HCT116 (cell line): Measurements from ENCODE around the gene MEIKIN. TPM values are rescaled to one million over a fixed set of nuclear protein-coding genes. Genes with fewer than 3 reads are reported as not detected.

Source experiments
- ATAC-seq: fragments of 200-7000 bp; cut with Tn5 transposase; 2 replicates; pipeline ENCODE4 v1.9.1; 2020; ENCODE audit warnings: mild to moderate bottlenecking, moderate library complexity
- BruUV-seq: library from RNA; stranded (reverse); fragments of 400-500 nt; replicated peaks from 2 replicates; lab custom pipeline; 2021; lab: Mats Ljungman, UMichigan
- CTCF ChIA-PET: fragments of 300-600 bp; sonication (Branson Sonifier 250); formaldehyde crosslinking; loops from one replicate; lab custom pipeline; 2021; ENCODE audit warnings: antibody characterized with exemption; lab: Charles Lee
- POLR2A ChIA-PET: fragments of 300-600, 350-600 bp; sonication (Branson Sonifier 250); formaldehyde crosslinking; loops from one replicate; lab custom pipeline; 2021; ENCODE audit warnings: antibody characterized with exemption; lab: Charles Lee
- RAD21 ChIA-PET, 2 experiments: fragments of 300-600 bp; sonication (Branson Sonifier 250); formaldehyde crosslinking; loops; one replicate each; lab custom pipeline; 2023; ENCODE audit warnings: low total read pairs in 2 of 2; ENCODE audit not compliant: uncharacterized antibody in 2 of 2, unreplicated experiment in 2 of 2, low non-redundant PET in 1 of 2; lab: Charles Lee
- DNase-seq: peaks from one replicate; pipeline ENCODE4 v3.0.0-alpha.2; 2010; ENCODE audit warnings: low read depth, low spot score
- H2AFZ ChIP-seq: fragments of 200-600 bp; shearing (Covaris generic), sonication (generic); 2 replicates; pipeline ENCODE4 v1.6.1; 2017; ENCODE audit warnings: low read depth, mixed run types, mixed read lengths, antibody characterized with exemption, low read length; ENCODE audit not compliant: poor library complexity, severe bottlenecking
- H3K27ac ChIP-seq: 2 replicates; pipeline ENCODE4 v1.5.1; 2012; ENCODE audit warnings: low read depth, low read length
- H3K27me3 ChIP-seq: fragments of 200-600 bp; sonication (generic); 2 replicates; pipeline ENCODE4 v1.6.1; 2016; ENCODE audit warnings: mixed run types, low read length, mixed read lengths; ENCODE audit not compliant: insufficient read depth
- H3K36me3 ChIP-seq, 2 experiments: fragments of 200-500 bp in 1 of 2; fragments of 200-600 bp in 1 of 2; sonication (Bioruptor generic) in 1 of 2; sonication (generic) in 1 of 2; 2 replicates each; pipeline versions ENCODE4 v1.5.1 to v1.6.1; 2014 to 2016; ENCODE audit warnings: low read length in 2 of 2, inconsistent platforms in 1 of 2, mixed read lengths in 1 of 2, mixed run types in 1 of 2; ENCODE audit not compliant: insufficient read depth in 2 of 2, control insufficient read depth in 1 of 2
- H3K4me1 ChIP-seq, 2 experiments: fragments of 200-600 bp in 1 of 2; sonication (generic) in 1 of 2; 2 replicates each; pipeline versions ENCODE4 v1.5.1 to v1.6.1; 2012 to 2017; ENCODE audit warnings: low read length in 2 of 2, inconsistent platforms in 1 of 2, mild to moderate bottlenecking in 1 of 2, mixed read lengths in 1 of 2, mixed run types in 1 of 2, moderate library complexity in 1 of 2; ENCODE audit not compliant: insufficient read depth in 2 of 2, control insufficient read depth in 1 of 2
- H3K4me2 ChIP-seq: fragments of 200-600 bp; sonication (generic); 2 replicates; pipeline ENCODE4 v1.6.1; 2017; ENCODE audit warnings: mixed run types, low read length, mixed read lengths
- H3K4me3 ChIP-seq, 2 experiments: fragments of 200-600 bp in 1 of 2; sonication (generic) in 1 of 2; replicated peaks in 1 of 2; 2 replicates each; pipeline ENCODE4 v1.5.1; 2011 to 2016; ENCODE audit warnings: low read length in 2 of 2, control low read depth in 1 of 2, low read depth in 1 of 2, mild to moderate bottlenecking in 1 of 2, mixed read lengths in 1 of 2, mixed run types in 1 of 2
- H3K79me2 ChIP-seq: fragments of 200-600 bp; sonication (generic); 2 replicates; pipeline ENCODE4 v1.6.1; 2017; ENCODE audit warnings: mild to moderate bottlenecking, mixed run types, low read length, moderate library complexity, mixed read lengths; ENCODE audit not compliant: insufficient read depth
- H3K9ac ChIP-seq: fragments of 200-600 bp; sonication (generic); 2 replicates; pipeline ENCODE4 v1.6.1; 2016; ENCODE audit warnings: low read length, mixed read lengths
- H3K9me2 ChIP-seq: fragments of 200-600 bp; sonication (generic), shearing (Covaris generic); 2 replicates; pipeline ENCODE4 v1.6.1; 2017; ENCODE audit warnings: mixed run types, mild to moderate bottlenecking, moderate library complexity; ENCODE audit not compliant: insufficient read depth
- H3K9me3 ChIP-seq, 2 experiments: fragments of 200-500 bp in 1 of 2; fragments of 200-600 bp in 1 of 2; sonication (Bioruptor generic) in 1 of 2; sonication (generic) in 1 of 2; 2 replicates each; pipeline ENCODE4 v1.6.1; 2014 to 2017; ENCODE audit warnings: low read length in 2 of 2, mixed read lengths in 2 of 2, inconsistent platforms in 1 of 2, low read depth in 1 of 2, mild to moderate bottlenecking in 1 of 2, mixed run types in 1 of 2, moderate library complexity in 1 of 2; ENCODE audit not compliant: control insufficient read depth in 1 of 2, insufficient read depth in 1 of 2
- H4K20me1 ChIP-seq: fragments of 200-600 bp; sonication (generic), shearing (Covaris generic); 2 replicates; pipeline ENCODE4 v1.6.1; 2017; ENCODE audit warnings: mixed run types, mild to moderate bottlenecking, moderate library complexity; ENCODE audit not compliant: insufficient read depth
- CBX3 ChIP-seq: IDR thresholded peaks from 2 replicates; pipeline ENCODE4 v1.6.1; 2012; ENCODE audit warnings: low read depth
- ELF1 ChIP-seq: IDR thresholded peaks from 2 replicates; pipeline ENCODE4 v1.6.1; 2012; ENCODE audit warnings: low read depth, borderline replicate concordance
- EZH2phosphoT487 ChIP-seq: fragments of 200-600 bp; IDR thresholded peaks from 2 replicates; pipeline ENCODE4 v1.6.1; 2018; ENCODE audit warnings: antibody characterized with exemption, borderline replicate concordance
- FOSL1 ChIP-seq: IDR thresholded peaks from 2 replicates; pipeline ENCODE4 v1.6.1; 2012; ENCODE audit warnings: low read depth
- JUND ChIP-seq: IDR thresholded peaks from 2 replicates; pipeline ENCODE4 v1.6.1; 2012
- POLR2AphosphoS5 ChIP-seq: IDR thresholded peaks from 2 replicates; pipeline ENCODE4 v1.6.1; 2011; ENCODE audit warnings: mild to moderate bottlenecking, low read depth, low read length, moderate library complexity
- RAD21 ChIP-seq: IDR thresholded peaks from 2 replicates; pipeline ENCODE4 v1.6.1; 2012; ENCODE audit warnings: low read depth, mild to moderate bottlenecking
- SP1 ChIP-seq: IDR thresholded peaks from 2 replicates; pipeline ENCODE4 v1.6.1; 2012; ENCODE audit warnings: low read depth
- TCF7L2 ChIP-seq: IDR thresholded peaks from 2 replicates; pipeline ENCODE4 v1.7.0; 2011; ENCODE audit warnings: borderline replicate concordance, inconsistent platforms; ENCODE audit not compliant: insufficient read depth, insufficient read length; ENCODE audit errors: extremely low read depth
- ZFX ChIP-seq: fragments of 450-650 bp; IDR thresholded peaks from 2 replicates; pipeline ENCODE4 v1.6.1; 2017
- ZNF274 ChIP-seq: fragments of 200-500 bp; sonication (Bioruptor generic); IDR thresholded peaks from 2 replicates; pipeline ENCODE4 v1.6.1; 2014; ENCODE audit warnings: mild to moderate bottlenecking, low read depth, low read length, inconsistent platforms
- intact Hi-C: fragments of 100-400 bp; cut with micrococcal nuclease; formaldehyde crosslinking; loops from 2 replicates; pipeline ENCODE4 v1.10.0; 2022
- total RNA-seq: library from RNA; stranded (reverse); gene quantifications from one replicate; pipeline ENCODE4 v1.2.1, GENCODE V29; 2021; ENCODE audit not compliant: unreplicated experiment
- TF ChIP-seq, protein P1 (sequence below): IDR thresholded peaks from 2 replicates; pipeline ENCODE4 v1.6.1; 2012; ENCODE audit warnings: low read depth
- TF ChIP-seq, protein P2 (sequence below): IDR thresholded peaks from 2 replicates; pipeline ENCODE4 v1.6.1; 2012
- TF ChIP-seq, protein P3 (sequence below): IDR thresholded peaks from 2 replicates; pipeline ENCODE4 v1.6.1; 2011; ENCODE audit warnings: mild to moderate bottlenecking, low read length, moderate library complexity; ENCODE audit not compliant: insufficient replicate concordance; ENCODE audit errors: extremely low read depth
- TF ChIP-seq, protein P4 (sequence below): IDR thresholded peaks from 2 replicates; pipeline ENCODE4 v1.6.1; 2012

The MEIKIN gene
- total RNA-seq, 1 experiment from 2014 or later, result not detected

DNA sequence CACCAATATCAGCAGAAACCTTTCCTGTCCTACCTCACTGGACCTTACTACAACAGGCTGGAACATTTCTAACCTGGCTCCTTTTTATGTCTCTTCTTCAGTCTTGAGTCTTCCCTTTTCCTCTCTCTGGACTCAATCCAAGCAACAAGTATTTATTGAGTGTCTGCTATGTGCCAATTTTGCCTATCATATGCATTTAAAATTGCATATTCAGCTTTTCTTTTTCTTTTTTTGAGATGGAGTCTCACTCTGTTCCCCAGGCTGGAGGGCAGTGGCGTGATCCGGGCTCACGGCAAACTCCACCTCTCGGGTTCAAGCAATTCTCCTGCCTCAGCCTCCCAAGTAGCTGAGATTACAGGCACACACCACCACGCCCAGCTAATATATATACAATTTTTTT, 65.8 kb downstream of the MEIKIN start:
- intact Hi-C loops, result no loop called here

DNA sequence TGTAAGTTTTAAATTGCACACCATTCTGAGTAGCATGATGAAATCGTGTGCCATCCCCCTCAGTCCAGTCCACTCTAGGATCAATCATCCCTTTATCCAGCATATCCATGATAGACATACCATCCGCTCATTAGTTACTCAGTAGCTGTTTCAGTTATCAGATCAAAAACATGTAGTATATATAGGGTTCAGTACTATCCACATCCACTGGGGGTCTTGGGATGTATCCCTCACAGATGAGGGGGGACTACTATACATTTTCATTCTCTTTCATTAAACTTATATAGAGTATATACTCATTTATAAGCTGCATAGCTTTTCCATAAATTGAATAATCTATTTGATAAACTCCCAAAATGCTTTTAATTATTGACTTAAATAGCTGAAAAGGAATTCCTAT, 67.6 kb downstream of the MEIKIN start:
- Histone ChIP-seq H3K4me3 (no peak overlapping the region), H3K9me3 (no peaks in the 10 kb centered on the region), H3K4me2 (no peak overlapping the region), H3K27me3 (no peaks in the 10 kb centered on the region), H3K27ac (no peak overlapping the region), H3K4me1 (no peaks in the 10 kb centered on the region), H3K9ac (no peak overlapping the region), H3K79me2 (no peaks in the 10 kb centered on the region), H4K20me1 (no peaks in the 10 kb centered on the region), H2AFZ (no peak overlapping the region), H3K36me3 (no peaks in the 10 kb centered on the region), H3K9me2 (no peaks in the 10 kb centered on the region)
- DNase-seq (no peak), ATAC-seq (peak; percentile 50; the same call in 1 of the 2 replicates)
- CTCF ChIA-PET, result no interaction called here
- TF ChIP-seq JUND, result no peak
- no peak for TF ChIP-seq EZH2phosphoT487
- no peak for TF ChIP-seq RAD21
- TF ChIP-seq CBX3, result no peak
- TF ChIP-seq, protein P1, sequence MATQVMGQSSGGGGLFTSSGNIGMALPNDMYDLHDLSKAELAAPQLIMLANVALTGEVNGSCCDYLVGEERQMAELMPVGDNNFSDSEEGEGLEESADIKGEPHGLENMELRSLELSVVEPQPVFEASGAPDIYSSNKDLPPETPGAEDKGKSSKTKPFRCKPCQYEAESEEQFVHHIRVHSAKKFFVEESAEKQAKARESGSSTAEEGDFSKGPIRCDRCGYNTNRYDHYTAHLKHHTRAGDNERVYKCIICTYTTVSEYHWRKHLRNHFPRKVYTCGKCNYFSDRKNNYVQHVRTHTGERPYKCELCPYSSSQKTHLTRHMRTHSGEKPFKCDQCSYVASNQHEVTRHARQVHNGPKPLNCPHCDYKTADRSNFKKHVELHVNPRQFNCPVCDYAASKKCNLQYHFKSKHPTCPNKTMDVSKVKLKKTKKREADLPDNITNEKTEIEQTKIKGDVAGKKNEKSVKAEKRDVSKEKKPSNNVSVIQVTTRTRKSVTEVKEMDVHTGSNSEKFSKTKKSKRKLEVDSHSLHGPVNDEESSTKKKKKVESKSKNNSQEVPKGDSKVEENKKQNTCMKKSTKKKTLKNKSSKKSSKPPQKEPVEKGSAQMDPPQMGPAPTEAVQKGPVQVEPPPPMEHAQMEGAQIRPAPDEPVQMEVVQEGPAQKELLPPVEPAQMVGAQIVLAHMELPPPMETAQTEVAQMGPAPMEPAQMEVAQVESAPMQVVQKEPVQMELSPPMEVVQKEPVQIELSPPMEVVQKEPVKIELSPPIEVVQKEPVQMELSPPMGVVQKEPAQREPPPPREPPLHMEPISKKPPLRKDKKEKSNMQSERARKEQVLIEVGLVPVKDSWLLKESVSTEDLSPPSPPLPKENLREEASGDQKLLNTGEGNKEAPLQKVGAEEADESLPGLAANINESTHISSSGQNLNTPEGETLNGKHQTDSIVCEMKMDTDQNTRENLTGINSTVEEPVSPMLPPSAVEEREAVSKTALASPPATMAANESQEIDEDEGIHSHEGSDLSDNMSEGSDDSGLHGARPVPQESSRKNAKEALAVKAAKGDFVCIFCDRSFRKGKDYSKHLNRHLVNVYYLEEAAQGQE, result no peak
- TF ChIP-seq, protein P2, sequence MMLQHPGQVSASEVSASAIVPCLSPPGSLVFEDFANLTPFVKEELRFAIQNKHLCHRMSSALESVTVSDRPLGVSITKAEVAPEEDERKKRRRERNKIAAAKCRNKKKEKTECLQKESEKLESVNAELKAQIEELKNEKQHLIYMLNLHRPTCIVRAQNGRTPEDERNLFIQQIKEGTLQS, result no peak
- no peak for TF ChIP-seq ELF1
- TF ChIP-seq POLR2AphosphoS5, result no peak
- no peak for TF ChIP-seq ZNF274
- no peak for TF ChIP-seq SP1
- no TSS peak for BruUV-seq
- RAD21 ChIA-PET, result no interaction called here
- intact Hi-C loops, result no loop called here
- POLR2A ChIA-PET, result no interaction called here

More for the DNA sequence above, 65.8 kb downstream of the MEIKIN start:
- H4K20me1 ChIP-seq, result no peaks in the 10 kb centered on the region
- BruUV-seq, result no TSS peak
- H3K36me3 ChIP-seq, result no peaks in the 10 kb centered on the region
- no peak overlapping the region for H3K9ac ChIP-seq
- no peak overlapping the region for H2AFZ ChIP-seq
- no peak for DNase-seq
- H3K4me1 ChIP-seq, result no peaks in the 10 kb centered on the region
- ChIA-PET POLR2A (no interaction called here), CTCF (no interaction called here), RAD21 (no interaction called here)
- no peaks in the 10 kb centered on the region for H3K9me2 ChIP-seq
- no peak for TF ChIP-seq ZFX
- TF ChIP-seq TCF7L2, result no peak
- TF ChIP-seq FOSL1, result no peak
- TF ChIP-seq POLR2AphosphoS5, result no peak
- no peak for TF ChIP-seq SP1
- no peak for TF ChIP-seq ELF1
- TF ChIP-seq, protein P3, sequence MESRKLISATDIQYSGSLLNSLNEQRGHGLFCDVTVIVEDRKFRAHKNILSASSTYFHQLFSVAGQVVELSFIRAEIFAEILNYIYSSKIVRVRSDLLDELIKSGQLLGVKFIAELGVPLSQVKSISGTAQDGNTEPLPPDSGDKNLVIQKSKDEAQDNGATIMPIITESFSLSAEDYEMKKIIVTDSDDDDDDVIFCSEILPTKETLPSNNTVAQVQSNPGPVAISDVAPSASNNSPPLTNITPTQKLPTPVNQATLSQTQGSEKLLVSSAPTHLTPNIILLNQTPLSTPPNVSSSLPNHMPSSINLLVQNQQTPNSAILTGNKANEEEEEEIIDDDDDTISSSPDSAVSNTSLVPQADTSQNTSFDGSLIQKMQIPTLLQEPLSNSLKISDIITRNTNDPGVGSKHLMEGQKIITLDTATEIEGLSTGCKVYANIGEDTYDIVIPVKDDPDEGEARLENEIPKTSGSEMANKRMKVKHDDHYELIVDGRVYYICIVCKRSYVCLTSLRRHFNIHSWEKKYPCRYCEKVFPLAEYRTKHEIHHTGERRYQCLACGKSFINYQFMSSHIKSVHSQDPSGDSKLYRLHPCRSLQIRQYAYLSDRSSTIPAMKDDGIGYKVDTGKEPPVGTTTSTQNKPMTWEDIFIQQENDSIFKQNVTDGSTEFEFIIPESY, result no peak
- TF ChIP-seq, protein P4, sequence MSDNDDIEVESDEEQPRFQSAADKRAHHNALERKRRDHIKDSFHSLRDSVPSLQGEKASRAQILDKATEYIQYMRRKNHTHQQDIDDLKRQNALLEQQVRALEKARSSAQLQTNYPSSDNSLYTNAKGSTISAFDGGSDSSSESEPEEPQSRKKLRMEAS, result no peak
- H3K4me3 ChIP-seq, result no peak overlapping the region
- no peaks in the 10 kb centered on the region for H3K27me3 ChIP-seq
- H3K27ac ChIP-seq, result no peak overlapping the region
- ATAC-seq, result no peak
- H3K79me2 ChIP-seq, result no peaks in the 10 kb centered on the region
- no peak overlapping the region for H3K4me2 ChIP-seq
- H3K9me3 ChIP-seq, result no peaks in the 10 kb centered on the region
